Naive thymus-derived CD4-positive, alpha-beta T cell (primary cell): ENCODE measurements around the gene GTF2IRD1. TPM values are rescaled to one million over a fixed set of nuclear protein-coding genes. Genes with fewer than 3 reads are reported as not detected.

Source experiments
- ATAC-seq: fragments of 150-1000 bp; cut with Tn5 transposase; 2 replicates; pipeline ENCODE4 v1.10.0; 2021; ENCODE audit warnings: mild to moderate bottlenecking, moderate library complexity
- CTCF ChIA-PET: fragments of 350-600 bp; sonication (Branson Sonifier 250); formaldehyde crosslinking; loops from one replicate; lab custom pipeline; 2021; ENCODE audit warnings: antibody characterized with exemption; lab: Charles Lee
- POLR2A ChIA-PET: fragments of 350-600 bp; sonication (Branson Sonifier 250); formaldehyde crosslinking; loops from one replicate; lab custom pipeline; 2021; ENCODE audit warnings: antibody characterized with exemption, inconsistent platforms; lab: Charles Lee
- DNase-seq, 9 donors: peaks; one replicate each; pipeline versions ENCODE4 v3.0.0 to v3.0.0-alpha.2; 2020 to 2022; ENCODE audit warnings: mixed read lengths in 1 of 9
- H3K27ac ChIP-seq: one replicate; pipeline ENCODE4 v1.7.0; 2013; ENCODE audit warnings: mild to moderate bottlenecking, low read depth, low read length, moderate library complexity
- H3K27me3 ChIP-seq, 2 donors: one replicate each; pipeline ENCODE4 v1.7.0; 2013; ENCODE audit warnings: low read length in 2 of 2, mild to moderate bottlenecking in 2 of 2, moderate library complexity in 2 of 2; ENCODE audit not compliant: control insufficient read depth in 2 of 2, insufficient read depth in 2 of 2
- H3K36me3 ChIP-seq, 3 experiments: 1 replicate in 2 of 3; 2 replicates in 1 of 3; pipeline ENCODE4 v1.7.0; 2013; ENCODE audit warnings: low read length in 3 of 3, mild to moderate bottlenecking in 3 of 3, moderate library complexity in 1 of 3; ENCODE audit not compliant: insufficient read depth in 3 of 3, control insufficient read depth in 2 of 3
- H3K4me1 ChIP-seq, 2 donors: one replicate each; pipeline ENCODE4 v1.7.0; 2013; ENCODE audit warnings: low read length in 2 of 2, mild to moderate bottlenecking in 2 of 2, moderate library complexity in 1 of 2; ENCODE audit not compliant: control insufficient read depth in 2 of 2, insufficient read depth in 2 of 2
- H3K4me3 ChIP-seq: 2 replicates; pipeline ENCODE4 v1.7.0; 2013; ENCODE audit warnings: mild to moderate bottlenecking, low read length
- H3K9me3 ChIP-seq, 3 experiments: 1 replicate in 2 of 3; 2 replicates in 1 of 3; pipeline ENCODE4 v1.7.0; 2013; ENCODE audit warnings: low read length in 3 of 3; ENCODE audit not compliant: control insufficient read depth in 2 of 3
- H3K27ac Mint-ChIP-seq, 9 donors: one replicate each; pipeline ENCODE4 v1.8.0; 2020 to 2022; ENCODE audit warnings: mixed read lengths in 9 of 9, mild to moderate bottlenecking in 8 of 9, moderate library complexity in 5 of 9, inconsistent platforms in 2 of 9
- H3K27me3 Mint-ChIP-seq, 5 donors: one replicate each; pipeline ENCODE4 v1.8.0; 2021 to 2022; ENCODE audit warnings: mixed read lengths in 5 of 5, mild to moderate bottlenecking in 1 of 5
- H3K36me3 Mint-ChIP-seq, 5 donors: one replicate each; pipeline ENCODE4 v1.8.0; 2020 to 2022; ENCODE audit warnings: mixed read lengths in 5 of 5, mild to moderate bottlenecking in 3 of 5, inconsistent platforms in 1 of 5
- H3K4me1 Mint-ChIP-seq, 7 donors: one replicate each; pipeline ENCODE4 v1.8.0; 2020 to 2022; ENCODE audit warnings: mixed read lengths in 7 of 7, mild to moderate bottlenecking in 3 of 7, inconsistent platforms in 1 of 7
- H3K4me3 Mint-ChIP-seq, 10 donors: one replicate each; pipeline ENCODE4 v1.8.0; 2020 to 2022; ENCODE audit warnings: mild to moderate bottlenecking in 10 of 10, mixed read lengths in 10 of 10, moderate library complexity in 6 of 10, inconsistent platforms in 2 of 10
- H3K9me3 Mint-ChIP-seq, 11 donors: one replicate each; pipeline ENCODE4 v1.8.0; 2020 to 2022; ENCODE audit warnings: mixed read lengths in 11 of 11, mild to moderate bottlenecking in 4 of 11, inconsistent platforms in 1 of 11, moderate library complexity in 1 of 11
- intact Hi-C, 2 donors: fragments of 100-400 bp; cut with micrococcal nuclease; formaldehyde crosslinking; loops; one replicate each; pipeline ENCODE4 v1.15.1; 2023
- polyA plus RNA-seq, 2 donors: library from polyadenylated mRNA; unstranded; fragments of 300-500 nt; fragmentation: Illumina TruSeq; gene quantifications; one replicate each; pipeline ENCODE4 v1.2.3, GENCODE V29; 2021
- total RNA-seq, 6 experiments: library from RNA in 5 of 6; stranded (reverse) in 5 of 6; gene quantifications; 1 replicate in 5 of 6; 2 replicates in 1 of 6; pipeline ENCODE4 v1.2.3 and lab custom pipeline; 2021 to 2026

Gene GTF2IRD1
- total and polyA plus RNA-seq, 7 experiments from 2014 or later, result 0.07 to 5.6 (median 0.93) TPM; not detected in 1

- intact Hi-C loops, result no loop called here
- ATAC-seq (peak; percentile 28), DNase-seq (peak in 1 of 9 donors; percentile 2)
Measured at GRCh38 chr7:74569501-74570075, 115.9 kb downstream of the GTF2IRD1 start.

GRCh38 chr7:74570533-74571156 is 116.9 kb downstream of the GTF2IRD1 start:
- Mint-ChIP-seq H3K4me1 (peaks cover 0 to 18% (median 4%) of the 10 kb centered on the region in 7 donors), H3K27me3 (peaks cover 0 to 3% (median 0%) of the 10 kb centered on the region in 5 donors), H3K4me3 (no peak overlapping the region), H3K27ac (peak overlapping the region in 1 of 9 donors; percentile 78), H3K9me3 (no peaks in the 10 kb centered on the region), H3K36me3 (no peaks in the 10 kb centered on the region)
- Histone ChIP-seq H3K36me3 (no peaks in the 10 kb centered on the region), H3K27me3 (no peaks in the 10 kb centered on the region), H3K4me3 (no peak overlapping the region), H3K9me3 (no peaks in the 10 kb centered on the region), H3K4me1 (no peaks in the 10 kb centered on the region), H3K27ac (no peak overlapping the region)
- ChIA-PET CTCF (no interaction called here), POLR2A (no interaction called here)
- DNase-seq (no peak), ATAC-seq (no peak)
- intact Hi-C loops, result no loop called here

More at GRCh38 chr7:74569501-74570075, 115.9 kb downstream of the GTF2IRD1 start:
- Histone ChIP-seq H3K27ac (no peak overlapping the region), H3K4me1 (no peaks in the 10 kb centered on the region), H3K27me3 (no peaks in the 10 kb centered on the region), H3K36me3 (no peaks in the 10 kb centered on the region), H3K4me3 (no peak overlapping the region), H3K9me3 (no peaks in the 10 kb centered on the region)
- ChIA-PET POLR2A (no interaction called here), CTCF (interaction anchor here (0.5 to 1.0 kb wide), 2 partner anchors 150 to 510 kb away, joined by 3 to 4 read pairs; no protein-coding TSS in a partner anchor)
- Mint-ChIP-seq H3K27me3 (peaks cover 0 to 3% (median 0%) of the 10 kb centered on the region in 5 donors), H3K4me3 (peak overlapping the region in 4 of 10 donors; percentile 35 to 55 (median 48)), H3K27ac (peak overlapping the region in 5 of 9 donors; percentile 42 to 80 (median 62)), H3K9me3 (no peaks in the 10 kb centered on the region), H3K36me3 (no peaks in the 10 kb centered on the region), H3K4me1 (peaks cover 0 to 18% (median 4%) of the 10 kb centered on the region in 7 donors)

GRCh38 chr7:74572301-74572979 is 118.7 kb downstream of the GTF2IRD1 start:
- DNase-seq, result no peak
- Mint-ChIP-seq H3K36me3 (no peaks in the 10 kb centered on the region), H3K27ac (peak overlapping the region in 1 of 9 donors; percentile 36), H3K9me3 (no peaks in the 10 kb centered on the region), H3K4me1 (peaks cover 0 to 17% (median 4%) of the 10 kb centered on the region in 7 donors), H3K27me3 (peaks cover 0 to 1% (median 0%) of the 10 kb centered on the region in 5 donors), H3K4me3 (no peak overlapping the region)
- no peaks in the 10 kb centered on the region for H3K9me3 ChIP-seq
- intact Hi-C loops, result no loop called here
- ATAC-seq, result no peak
- H3K27ac ChIP-seq, result no peak overlapping the region
- no peak overlapping the region for H3K4me3 ChIP-seq
- H3K27me3 ChIP-seq, result no peaks in the 10 kb centered on the region
- no peaks in the 10 kb centered on the region for H3K4me1 ChIP-seq
- ChIA-PET CTCF (no interaction called here), POLR2A (no interaction called here)
- H3K36me3 ChIP-seq, result no peaks in the 10 kb centered on the region

- no peaks in the 10 kb centered on the region for H3K36me3 Mint-ChIP-seq
- Histone ChIP-seq H3K27me3 (no peaks in the 10 kb centered on the region), H3K4me3 (no peak overlapping the region), H3K4me1 (no peaks in the 10 kb centered on the region), H3K9me3 (no peaks in the 10 kb centered on the region), H3K36me3 (no peaks in the 10 kb centered on the region), H3K27ac (no peak overlapping the region)
- intact Hi-C loops, result no loop called here
- peaks cover 0 to 15% (median 4%) of the 10 kb centered on the region in 7 donors for H3K4me1 Mint-ChIP-seq
- H3K4me3 Mint-ChIP-seq, result no peak overlapping the region
- no peaks in the 10 kb centered on the region for H3K27me3 Mint-ChIP-seq
- CTCF ChIA-PET, result no interaction called here
- H3K9me3 Mint-ChIP-seq, result no peaks in the 10 kb centered on the region
- ATAC-seq (no peak), DNase-seq (no peak)
- H3K27ac Mint-ChIP-seq, result no peak overlapping the region
- POLR2A ChIA-PET, result no interaction called here
Measured at GRCh38 chr7:74573512-74573911, 119.8 kb downstream of the GTF2IRD1 start.

GRCh38 chr7:74575083-74575784 is 121.5 kb downstream of the GTF2IRD1 start:
- Histone ChIP-seq H3K27me3 (no peaks in the 10 kb centered on the region), H3K4me1 (no peaks in the 10 kb centered on the region), H3K36me3 (no peaks in the 10 kb centered on the region), H3K27ac (no peak overlapping the region), H3K9me3 (no peaks in the 10 kb centered on the region), H3K4me3 (no peak overlapping the region)
- H3K27ac Mint-ChIP-seq, result peak overlapping the region in 3 of 9 donors; percentile 7 to 65 (median 12)
- CTCF ChIA-PET, result no interaction called here
- H3K9me3 Mint-ChIP-seq, result no peaks in the 10 kb centered on the region
- no peaks in the 10 kb centered on the region for H3K36me3 Mint-ChIP-seq
- no peak overlapping the region for H3K4me3 Mint-ChIP-seq
- POLR2A ChIA-PET, result no interaction called here
- peaks cover 0 to 2% (median 0%) of the 10 kb centered on the region in 7 donors for H3K4me1 Mint-ChIP-seq
- DNase-seq, result no peak
- intact Hi-C loops, result no loop called here
- no peaks in the 10 kb centered on the region for H3K27me3 Mint-ChIP-seq
- ATAC-seq, result no peak

- no peaks in the 10 kb centered on the region for H3K36me3 ChIP-seq
- intact Hi-C loops, result no loop called here
- Mint-ChIP-seq H3K36me3 (no peaks in the 10 kb centered on the region), H3K27ac (peak overlapping the region in 1 of 9 donors; percentile 12), H3K9me3 (no peaks in the 10 kb centered on the region), H3K4me1 (peaks cover 0 to 2% (median 0%) of the 10 kb centered on the region in 7 donors), H3K4me3 (no peak overlapping the region), H3K27me3 (no peaks in the 10 kb centered on the region)
- ATAC-seq, result no peak
- no peak overlapping the region for H3K27ac ChIP-seq
- no peak for DNase-seq
- POLR2A ChIA-PET, result no interaction called here
- no peaks in the 10 kb centered on the region for H3K4me1 ChIP-seq
- no peak overlapping the region for H3K4me3 ChIP-seq
- no peaks in the 10 kb centered on the region for H3K9me3 ChIP-seq
- CTCF ChIA-PET, result no interaction called here
- no peaks in the 10 kb centered on the region for H3K27me3 ChIP-seq
Measured at GRCh38 chr7:74575811-74576210, 122.1 kb downstream of the GTF2IRD1 start.
